HG03565 (cell line): ENCODE measurements around the gene SLC35E1.
A peak's percentile ranks its signal among the peaks of the same experiment; 100 is the strongest.

Experiments
- ATAC-seq: cut with Tn5 transposase; IDR thresholded peaks from one replicate; pipeline ENCODE4 v1.9.1; 2021; ENCODE audit warnings: mild to moderate bottlenecking, moderate library complexity; ENCODE audit not compliant: unreplicated experiment

SLC35E1 gene

GRCh38 chr19:16584248-16585093 is 12.3 kb upstream of the SLC35E1 start:
- peak; percentile 36 for ATAC-seq

- no peak for ATAC-seq
Observed at GRCh38 chr19:16582486-16583261, 10.5 kb upstream of the SLC35E1 start.

DNA sequence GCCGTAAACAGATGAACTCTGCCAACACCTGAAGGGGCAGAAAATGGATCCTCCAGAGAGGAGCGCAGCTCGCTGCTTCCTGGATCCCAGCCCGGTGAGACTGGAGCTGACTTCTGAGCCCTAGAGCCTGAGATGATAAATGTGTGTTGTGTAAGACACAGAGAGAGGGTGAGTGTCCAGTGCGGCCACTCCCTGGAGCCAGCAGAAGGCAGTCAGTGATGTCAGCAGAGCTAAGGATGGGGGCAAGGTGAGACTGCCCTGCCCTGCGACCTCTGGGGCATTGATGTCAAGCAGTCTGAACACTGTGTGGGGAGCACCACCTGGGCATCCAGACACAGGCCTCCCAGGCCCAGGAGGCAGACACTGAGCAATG is 9.7 kb upstream of the SLC35E1 start:
- no peak for ATAC-seq

- ATAC-seq, result no peak
Observed at GRCh38 chr19:16581145-16581970, 9.1 kb upstream of the SLC35E1 start.

GRCh38 chr19:16579381-16579780 is 7.2 kb upstream of the SLC35E1 start:
- ATAC-seq, result no peak

DNA sequence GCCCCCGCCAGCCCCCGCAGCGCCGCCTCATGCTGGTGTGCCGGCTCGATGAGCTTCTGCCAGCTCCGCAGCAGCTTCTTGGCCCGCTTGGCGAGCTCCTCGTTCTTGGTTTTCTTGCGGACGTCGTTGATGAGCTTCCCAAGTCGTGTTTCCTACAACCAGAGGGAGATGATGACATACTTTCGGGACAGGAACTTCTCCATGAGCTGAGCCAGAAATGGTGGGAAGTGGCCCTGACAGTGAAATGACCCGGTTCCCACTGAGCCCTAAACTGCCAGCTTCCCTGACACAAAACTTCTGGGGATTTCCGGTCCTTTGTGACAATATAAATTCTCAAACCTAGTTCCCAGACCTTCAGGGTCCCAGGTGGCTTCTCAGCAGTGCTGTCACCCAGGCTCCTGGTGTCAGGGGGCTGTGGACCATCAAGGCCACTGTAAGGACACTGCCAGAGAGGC is 5.3 kb upstream of the SLC35E1 start:
- no peak for ATAC-seq

DNA sequence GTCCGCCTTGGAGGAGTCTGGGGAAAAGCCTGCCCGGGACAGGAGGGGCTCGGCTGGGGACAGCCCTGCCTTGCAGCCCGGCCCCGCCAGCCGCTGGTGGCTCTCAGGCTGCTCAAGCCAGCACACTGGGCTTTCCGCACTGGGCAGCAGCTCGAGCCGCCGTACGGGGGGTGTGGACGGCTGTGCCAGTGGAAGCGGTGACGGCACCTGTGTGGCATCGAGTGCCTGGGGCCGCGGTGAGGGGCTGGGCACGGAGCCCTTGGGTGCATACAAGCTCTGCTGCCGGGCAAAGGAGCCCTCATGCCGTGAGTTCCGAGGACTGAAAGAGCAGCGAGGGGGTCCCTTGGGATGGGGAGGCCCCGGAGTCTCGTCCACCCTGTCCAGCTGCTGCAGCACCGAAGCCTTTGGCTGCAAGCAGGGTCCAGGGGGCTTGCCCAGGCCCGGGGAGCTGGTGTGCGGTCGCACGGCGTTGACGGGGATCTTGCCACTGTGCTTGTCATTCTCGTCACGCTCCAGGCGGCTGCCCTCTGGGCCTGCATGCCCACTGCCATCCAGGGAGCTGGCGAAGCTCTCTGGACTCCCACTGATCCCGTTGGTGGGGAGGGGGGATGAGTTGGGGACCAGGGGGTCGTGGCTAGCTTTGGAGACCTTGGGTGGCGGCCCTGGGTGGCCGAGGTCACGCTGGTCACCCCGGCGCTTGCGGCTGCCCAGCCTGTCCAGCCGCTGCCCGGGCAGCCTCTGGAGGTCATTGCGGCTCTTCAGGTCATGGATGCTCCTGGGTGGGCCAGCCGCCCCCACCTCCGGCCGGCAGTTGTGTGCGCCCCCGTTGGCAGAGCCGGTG is 4.7 kb upstream of the SLC35E1 start:
- no peak for ATAC-seq

- no peak for ATAC-seq
Observed at GRCh38 chr19:16575861-16576689, 3.9 kb upstream of the SLC35E1 start.

DNA sequence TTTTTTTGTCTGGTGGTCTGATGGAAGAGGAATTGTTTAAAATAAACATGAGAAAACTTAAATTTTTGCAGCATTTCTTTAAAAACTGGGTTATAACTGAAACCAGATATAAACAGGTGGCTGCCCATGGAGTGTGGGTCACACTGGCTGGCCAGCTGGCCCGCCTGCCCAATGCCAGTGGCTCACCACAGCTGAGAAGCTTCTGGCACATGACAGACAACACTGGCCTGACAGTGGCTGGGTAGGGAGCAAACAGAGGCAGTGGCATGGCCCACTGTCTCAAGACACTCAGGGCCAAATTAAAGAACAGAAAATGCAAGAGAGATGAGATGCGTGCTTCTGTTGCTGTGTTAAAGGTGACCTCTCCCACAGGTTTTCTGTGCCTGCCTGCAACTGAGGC is 3.1 kb upstream of the SLC35E1 start:
- ATAC-seq, result no peak

DNA sequence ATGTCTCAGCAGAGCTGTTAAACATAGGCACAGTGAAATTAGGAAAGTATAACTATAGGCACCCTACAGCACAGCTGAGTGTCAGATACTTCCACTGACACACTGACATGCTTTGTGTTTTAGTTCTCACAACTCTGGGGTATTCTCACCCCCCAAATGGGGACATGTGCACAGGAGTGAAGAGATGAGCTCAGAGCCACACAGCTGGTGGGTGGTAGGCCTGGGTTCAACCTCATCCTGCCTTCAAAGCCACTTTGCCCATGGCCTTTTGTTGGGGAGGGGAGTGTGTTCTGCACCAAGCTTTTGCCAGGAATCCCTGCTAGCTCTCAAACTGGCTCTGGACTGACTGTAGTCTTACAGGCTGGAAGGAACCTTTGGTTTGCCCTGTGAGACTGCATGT is 1.7 kb upstream of the SLC35E1 start:
- no peak for ATAC-seq

- no peak for ATAC-seq
Observed at GRCh38 chr19:16573296-16573695, 1.1 kb upstream of the SLC35E1 start.

- ATAC-seq, result peak; percentile 22
Observed at GRCh38 chr19:16571822-16572331, 338 bp downstream of the SLC35E1 start.

DNA sequence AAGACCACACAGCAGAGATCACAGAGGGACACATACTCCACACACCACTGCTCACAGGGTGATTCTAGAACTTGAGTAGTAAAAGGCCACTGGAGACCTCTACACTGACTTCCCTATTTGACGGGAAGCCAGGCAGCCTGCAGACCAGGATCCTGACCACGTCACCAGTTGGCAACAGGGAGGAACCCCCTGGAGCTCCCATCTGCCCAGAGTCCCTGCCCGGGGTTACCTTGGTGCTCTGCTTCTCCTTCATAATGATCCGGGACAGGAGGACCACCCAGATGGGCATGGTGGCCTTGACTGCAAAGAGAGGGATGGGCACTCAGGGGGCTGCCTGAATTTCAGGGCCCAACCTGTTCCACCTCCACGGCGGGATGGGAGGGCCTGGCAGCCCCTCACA is 932 bp downstream of the SLC35E1 start:
- ATAC-seq, result no peak

DNA sequence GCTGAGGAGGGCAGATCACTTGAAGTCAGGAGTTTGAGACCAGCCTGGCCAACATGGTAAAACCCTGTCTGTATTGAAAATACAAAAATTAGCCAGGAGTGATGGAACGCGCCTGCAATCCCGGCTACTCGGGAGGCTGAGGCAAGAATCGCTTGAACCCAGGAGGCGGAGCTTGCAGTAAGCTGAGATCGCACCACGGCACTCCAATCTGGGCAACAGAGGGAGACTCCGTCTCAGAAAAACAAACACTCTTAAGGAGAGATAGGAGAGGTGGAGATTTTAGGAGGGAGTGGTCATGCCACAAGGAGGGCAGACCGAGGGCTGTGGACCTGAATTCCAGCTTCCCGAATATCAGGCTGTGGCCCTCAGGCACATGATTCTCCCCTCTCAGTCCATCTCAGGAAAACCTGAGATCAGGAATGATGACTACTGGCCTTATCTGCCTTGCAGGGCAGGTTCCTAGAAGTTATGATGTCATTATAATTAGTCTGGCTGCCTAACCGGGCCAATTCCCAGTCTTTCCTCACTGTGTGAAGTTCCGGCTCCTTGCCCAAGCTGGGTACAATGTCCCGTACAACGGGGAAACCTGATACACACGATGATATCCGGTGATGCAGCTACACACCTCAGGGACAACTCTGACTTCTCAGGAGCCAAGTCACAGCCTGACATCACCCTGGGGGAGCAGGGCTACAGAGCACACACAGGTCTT is 2.5 kb downstream of the SLC35E1 start:
- no peak for ATAC-seq

- ATAC-seq, result no peak
Observed at GRCh38 chr19:16566702-16567101, 5.5 kb downstream of the SLC35E1 start.

GRCh38 chr19:16566161-16566560 is 6.1 kb downstream of the SLC35E1 start:
- no peak for ATAC-seq

- no peak for ATAC-seq
Observed at GRCh38 chr19:16564842-16565241, 7.4 kb downstream of the SLC35E1 start.

- no peak for ATAC-seq
Observed at GRCh38 chr19:16562608-16563025, 9.6 kb downstream of the SLC35E1 start.

- no peak for ATAC-seq
Observed at GRCh38 chr19:16561382-16561781, 10.8 kb downstream of the SLC35E1 start.
